Rectal smooth muscle tissue (tissue), 1 donor: ENCODE results near the gene SLC12A3.

Source experiments
- H3K27ac ChIP-seq: one replicate; pipeline ENCODE4 v1.7.0; 2013; ENCODE audit warnings: low read depth, low read length, inconsistent platforms
- H3K27me3 ChIP-seq: one replicate; pipeline ENCODE4 v1.7.0; 2013; ENCODE audit warnings: low read length; ENCODE audit not compliant: control insufficient read depth, insufficient read depth
- H3K36me3 ChIP-seq: one replicate; pipeline ENCODE4 v1.7.0; 2013; ENCODE audit warnings: low read length; ENCODE audit not compliant: control insufficient read depth, insufficient read depth
- H3K4me1 ChIP-seq: one replicate; pipeline ENCODE4 v1.7.0; 2013; ENCODE audit warnings: low read length; ENCODE audit not compliant: control insufficient read depth, insufficient read depth
- H3K4me3 ChIP-seq: one replicate; pipeline ENCODE4 v1.7.0; 2013; ENCODE audit warnings: low read length
- H3K9ac ChIP-seq: one replicate; pipeline ENCODE4 v1.7.0; 2013; ENCODE audit warnings: low read length

SLC12A3 gene

GRCh38 chr16:56864960-56865359 lies at the start of gene SLC12A3:
Gene SLC12A3 (plus strand): TSS chr16:56865207. CDS start chr16:56865236, 29 bp downstream.
- H3K9ac ChIP-seq: no peak within 1 kb of the TSS

GRCh38 chr16:56815721-56816120 lies 49.3 kb upstream of the SLC12A3 start:
- H3K4me3 ChIP-seq: no peak overlapping the region
- no peak overlapping the region for H3K9ac ChIP-seq
- H3K4me1 ChIP-seq: no peaks in the 10 kb centered on the region
- no peak overlapping the region for H3K27ac ChIP-seq
- H3K36me3 ChIP-seq: peaks cover 2% of the 10 kb centered on the region
- H3K27me3 ChIP-seq: no peaks in the 10 kb centered on the region

More at GRCh38 chr16:56864960-56865359, at the start of gene SLC12A3:
- no peak within 1 kb of the TSS for H3K27ac ChIP-seq
- no peaks in the 10 kb centered on the region for H3K36me3 ChIP-seq
- H3K27me3 ChIP-seq: no peaks in the 10 kb centered on the region
- H3K4me3 ChIP-seq: no peak within 1 kb of the TSS
- H3K4me1 ChIP-seq: no peaks in the 10 kb centered on the region

- no peaks in the 10 kb centered on the region for H3K27me3 ChIP-seq
Measured at GRCh38 chr16:56817056-56817455, 48.0 kb upstream of the SLC12A3 start.

GRCh38 chr16:56817938-56818337 lies 47.1 kb upstream of the SLC12A3 start:
- Histone ChIP-seq H3K4me3 (no peak overlapping the region), H3K36me3 (peaks cover 2% of the 10 kb centered on the region), H3K9ac (no peak overlapping the region), H3K27me3 (no peaks in the 10 kb centered on the region), H3K27ac (no peak overlapping the region), H3K4me1 (no peaks in the 10 kb centered on the region)

More at GRCh38 chr16:56817056-56817455, 48.0 kb upstream of the SLC12A3 start:
- H3K27ac ChIP-seq: no peak overlapping the region
- no peak overlapping the region for H3K9ac ChIP-seq
- H3K4me3 ChIP-seq: no peak overlapping the region
- H3K36me3 ChIP-seq: peaks cover 2% of the 10 kb centered on the region
- no peaks in the 10 kb centered on the region for H3K4me1 ChIP-seq

GRCh38 chr16:56823081-56823733 lies 41.8 kb upstream of the SLC12A3 start:
- no peak overlapping the region for H3K9ac ChIP-seq
- H3K27me3 ChIP-seq: no peaks in the 10 kb centered on the region
- H3K4me3 ChIP-seq: no peak overlapping the region
- H3K4me1 ChIP-seq: no peaks in the 10 kb centered on the region
- no peak overlapping the region for H3K27ac ChIP-seq
- no peaks in the 10 kb centered on the region for H3K36me3 ChIP-seq

GRCh38 chr16:56824331-56824730 lies 40.7 kb upstream of the SLC12A3 start:
- Histone ChIP-seq H3K36me3 (peaks cover 4% of the 10 kb centered on the region), H3K4me3 (no peak overlapping the region), H3K9ac (no peak overlapping the region), H3K27ac (no peak overlapping the region), H3K27me3 (no peaks in the 10 kb centered on the region), H3K4me1 (no peaks in the 10 kb centered on the region)

- H3K27ac ChIP-seq: no peak overlapping the region
- no peak overlapping the region for H3K9ac ChIP-seq
- H3K4me3 ChIP-seq: no peak overlapping the region
- H3K27me3 ChIP-seq: no peaks in the 10 kb centered on the region
- H3K36me3 ChIP-seq: peaks cover 6% of the 10 kb centered on the region
- no peaks in the 10 kb centered on the region for H3K4me1 ChIP-seq
Measured at GRCh38 chr16:56824804-56825203, 40.2 kb upstream of the SLC12A3 start.

GRCh38 chr16:56825826-56826225 lies 39.2 kb upstream of the SLC12A3 start:
- H3K27ac ChIP-seq: no peak overlapping the region
- peaks cover 6% of the 10 kb centered on the region for H3K36me3 ChIP-seq
- H3K9ac ChIP-seq: no peak overlapping the region
- H3K4me3 ChIP-seq: no peak overlapping the region
- no peaks in the 10 kb centered on the region for H3K4me1 ChIP-seq
- H3K27me3 ChIP-seq: no peaks in the 10 kb centered on the region

- peaks cover 10% of the 10 kb centered on the region for H3K36me3 ChIP-seq
Measured at GRCh38 chr16:56828647-56829046, 36.4 kb upstream of the SLC12A3 start.

GRCh38 chr16:56830669-56831068 lies 34.3 kb upstream of the SLC12A3 start:
- H3K9ac ChIP-seq: no peak overlapping the region
- H3K36me3 ChIP-seq: peaks cover 16% of the 10 kb centered on the region
- no peaks in the 10 kb centered on the region for H3K4me1 ChIP-seq
- H3K27me3 ChIP-seq: no peaks in the 10 kb centered on the region
- no peak overlapping the region for H3K27ac ChIP-seq
- H3K4me3 ChIP-seq: no peak overlapping the region

More at GRCh38 chr16:56828647-56829046, 36.4 kb upstream of the SLC12A3 start:
- no peaks in the 10 kb centered on the region for H3K27me3 ChIP-seq
- H3K4me1 ChIP-seq: no peaks in the 10 kb centered on the region
- H3K27ac ChIP-seq: no peak overlapping the region
- no peak overlapping the region for H3K9ac ChIP-seq
- no peak overlapping the region for H3K4me3 ChIP-seq

GRCh38 chr16:56832768-56833167 lies 32.2 kb upstream of the SLC12A3 start:
- no peak overlapping the region for H3K27ac ChIP-seq
- no peaks in the 10 kb centered on the region for H3K27me3 ChIP-seq
- H3K4me3 ChIP-seq: no peak overlapping the region
- H3K36me3 ChIP-seq: peaks cover 18% of the 10 kb centered on the region
- H3K9ac ChIP-seq: no peak overlapping the region
- no peaks in the 10 kb centered on the region for H3K4me1 ChIP-seq

- no peak overlapping the region for H3K9ac ChIP-seq
- H3K4me3 ChIP-seq: no peak overlapping the region
- H3K36me3 ChIP-seq: peaks cover 22% of the 10 kb centered on the region
- no peak overlapping the region for H3K27ac ChIP-seq
- H3K27me3 ChIP-seq: no peaks in the 10 kb centered on the region
- H3K4me1 ChIP-seq: no peaks in the 10 kb centered on the region
Measured at GRCh38 chr16:56833243-56833970, 31.6 kb upstream of the SLC12A3 start.

- Histone ChIP-seq H3K27me3 (no peaks in the 10 kb centered on the region), H3K4me1 (no peaks in the 10 kb centered on the region), H3K4me3 (no peak overlapping the region), H3K36me3 (peaks cover 16% of the 10 kb centered on the region), H3K27ac (no peak overlapping the region), H3K9ac (no peak overlapping the region)
Measured at GRCh38 chr16:56835320-56835719, 29.7 kb upstream of the SLC12A3 start.
